ENCODE measurements around the gene SCUBE1.

DNA sequence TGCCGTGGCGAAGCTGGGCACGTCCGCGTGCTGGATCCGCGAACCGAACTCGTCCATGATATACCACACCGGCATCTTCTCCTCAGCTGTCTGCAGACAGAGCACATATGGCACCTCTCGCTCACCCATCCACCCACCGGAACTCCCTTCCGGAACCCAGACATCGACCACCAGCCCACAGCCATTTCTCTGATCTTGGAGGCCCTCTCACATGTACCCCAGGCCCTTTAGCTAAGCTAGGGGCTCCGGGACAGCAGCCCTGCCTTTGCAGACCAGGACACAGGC is 163.3 kb downstream of the SCUBE1 start:
- TF ChIP-seq, protein P1, sequence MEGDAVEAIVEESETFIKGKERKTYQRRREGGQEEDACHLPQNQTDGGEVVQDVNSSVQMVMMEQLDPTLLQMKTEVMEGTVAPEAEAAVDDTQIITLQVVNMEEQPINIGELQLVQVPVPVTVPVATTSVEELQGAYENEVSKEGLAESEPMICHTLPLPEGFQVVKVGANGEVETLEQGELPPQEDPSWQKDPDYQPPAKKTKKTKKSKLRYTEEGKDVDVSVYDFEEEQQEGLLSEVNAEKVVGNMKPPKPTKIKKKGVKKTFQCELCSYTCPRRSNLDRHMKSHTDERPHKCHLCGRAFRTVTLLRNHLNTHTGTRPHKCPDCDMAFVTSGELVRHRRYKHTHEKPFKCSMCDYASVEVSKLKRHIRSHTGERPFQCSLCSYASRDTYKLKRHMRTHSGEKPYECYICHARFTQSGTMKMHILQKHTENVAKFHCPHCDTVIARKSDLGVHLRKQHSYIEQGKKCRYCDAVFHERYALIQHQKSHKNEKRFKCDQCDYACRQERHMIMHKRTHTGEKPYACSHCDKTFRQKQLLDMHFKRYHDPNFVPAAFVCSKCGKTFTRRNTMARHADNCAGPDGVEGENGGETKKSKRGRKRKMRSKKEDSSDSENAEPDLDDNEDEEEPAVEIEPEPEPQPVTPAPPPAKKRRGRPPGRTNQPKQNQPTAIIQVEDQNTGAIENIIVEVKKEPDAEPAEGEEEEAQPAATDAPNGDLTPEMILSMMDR (conservative IDR thresholded peaks at IDR 0.05): no peak
- no peak for TF ChIP-seq EZH2 (IDR thresholded peaks at IDR 0.05; ENCODE audit: low read depth)

All from PC-9 (cell line).